Fibroblast of mammary gland (primary cell): ENCODE data around the gene LRP1B.

ENCODE experiments used
- DNase-seq: peaks from one replicate; pipeline ENCODE4 v3.0.0-alpha.2; 2010; ENCODE audit warnings: low read depth
- H3K4me3 ChIP-seq: 2 replicates; pipeline ENCODE4 v1.5.1; 2011; ENCODE audit warnings: low read depth, mild to moderate bottlenecking, low read length, moderate library complexity; ENCODE audit not compliant: control insufficient read depth
- CTCF ChIP-seq: conservative IDR thresholded peaks from 2 replicates; pipeline ENCODE4 v1.5.1; 2011; ENCODE audit warnings: low read depth, low read length, inconsistent platforms; ENCODE audit not compliant: control insufficient read depth, insufficient read depth

LRP1B gene

GRCh38 chr2:140918426-140918825 lies 1212.4 kb downstream of the LRP1B start:
- H3K4me3 ChIP-seq = no peak overlapping the region
- TF ChIP-seq CTCF = no peak
- DNase-seq = no peak

DNA sequence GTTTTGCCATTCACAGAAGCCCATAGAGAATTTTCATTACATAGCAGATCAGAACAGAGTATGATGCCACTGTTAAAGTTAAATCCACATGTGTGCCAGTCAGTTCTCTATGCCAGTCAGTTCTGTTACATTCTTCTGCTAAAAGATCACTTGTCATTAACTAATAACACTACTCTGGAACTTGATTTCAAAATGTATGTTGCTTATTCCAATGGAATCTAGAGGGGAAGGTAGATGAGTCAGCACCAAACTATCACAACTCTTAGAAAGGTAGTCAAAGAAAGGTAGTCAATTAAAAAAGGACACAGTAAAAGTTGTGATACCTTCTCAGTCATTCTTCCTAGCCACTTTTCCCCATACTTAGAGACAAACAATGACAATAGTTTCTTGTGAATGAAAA lies 1214.4 kb downstream of the LRP1B start:
- TF ChIP-seq CTCF = no peak
- no peak overlapping the region for H3K4me3 ChIP-seq
- no peak for DNase-seq

- H3K4me3 ChIP-seq = no peak overlapping the region
- TF ChIP-seq CTCF = no peak
- DNase-seq = no peak
These were observed 1220.1 kb downstream of the LRP1B start for GRCh38 chr2:140910683-140911082.

DNA sequence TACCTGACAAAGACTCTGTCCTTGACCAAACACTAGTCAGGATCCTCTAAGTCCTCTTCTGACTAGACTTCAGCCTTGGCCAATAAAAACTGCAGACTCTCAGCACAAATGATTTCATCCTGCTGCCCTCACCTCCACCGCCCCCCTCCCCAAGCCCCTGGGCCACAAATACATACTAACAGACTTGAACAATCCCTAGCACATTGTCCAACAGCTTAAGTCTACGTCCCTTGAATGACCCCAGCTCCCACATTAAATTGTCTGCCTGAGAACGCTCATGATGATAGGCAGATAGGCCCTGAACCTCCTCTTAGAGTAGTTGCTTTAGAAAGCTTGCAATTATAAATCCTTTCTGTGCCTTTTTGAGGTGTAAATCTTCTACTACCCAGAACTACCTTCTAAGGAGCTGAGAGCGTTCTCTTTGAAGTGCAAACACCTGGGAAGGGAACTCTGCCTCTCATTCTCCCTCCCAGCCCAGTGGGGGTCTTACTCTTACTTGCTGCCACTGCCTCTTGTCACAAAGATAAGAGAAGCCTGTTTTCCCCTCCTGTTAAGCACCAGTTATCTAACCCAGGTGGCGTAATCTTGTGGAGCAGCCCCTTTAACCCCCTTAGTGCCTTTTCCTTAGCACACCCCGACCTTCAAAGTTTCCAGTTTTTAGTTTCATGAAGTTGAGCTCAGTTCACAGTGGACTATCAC lies 1225.6 kb downstream of the LRP1B start:
- H3K4me3 ChIP-seq = no peak overlapping the region

DNA sequence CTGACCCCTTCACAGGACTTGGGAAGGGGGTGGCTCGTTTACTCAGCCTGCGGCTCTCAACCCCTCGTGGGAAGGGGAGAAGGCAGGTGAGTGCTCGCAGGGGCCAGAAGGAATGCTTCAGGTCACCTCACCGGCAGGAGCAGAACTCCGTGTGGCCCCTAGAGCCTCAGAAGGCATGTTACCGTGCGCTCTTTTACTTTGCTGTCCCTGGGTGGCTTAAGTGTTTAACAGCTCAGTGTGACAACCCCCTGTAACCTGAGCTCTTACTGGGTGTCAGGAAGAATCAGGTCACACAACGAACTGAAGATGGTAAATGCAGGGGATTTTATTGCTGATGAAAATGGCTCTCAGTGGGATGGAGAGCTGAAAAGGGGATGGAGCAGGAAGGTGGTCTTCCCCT lies 1235.4 kb downstream of the LRP1B start:
- no peak for TF ChIP-seq CTCF
- no peak overlapping the region for H3K4me3 ChIP-seq
- DNase-seq = no peak

More for the DNA sequence above, 1225.6 kb downstream of the LRP1B start:
- TF ChIP-seq CTCF = no peak
- DNase-seq = no peak

DNA sequence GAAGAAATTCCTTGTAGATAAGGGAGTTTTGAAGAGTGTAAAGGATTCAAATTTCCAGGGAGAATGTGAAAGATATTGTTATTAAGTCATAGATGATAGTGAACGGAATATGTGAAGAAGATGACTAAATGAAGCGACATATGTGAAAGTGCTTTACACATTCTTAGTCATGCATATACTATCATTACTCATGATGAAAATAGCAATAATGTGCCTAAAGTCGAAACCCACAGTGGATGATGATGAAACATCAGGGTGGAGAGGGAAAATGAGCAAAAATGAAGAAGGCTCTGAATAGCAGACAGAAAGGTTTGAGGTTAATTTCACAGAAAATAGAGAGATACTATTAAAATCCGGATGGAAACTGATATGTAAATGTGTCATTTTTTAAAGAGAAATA lies 1237.1 kb downstream of the LRP1B start:
- H3K4me3 ChIP-seq = no peak overlapping the region
- peak; percentile 89 for DNase-seq
- no peak for TF ChIP-seq CTCF
